ENCODE results near the gene KLHL25. TPM values are rescaled to one million over a fixed set of nuclear protein-coding genes. Genes with fewer than 3 reads are reported as not detected.
A peak's percentile ranks its signal among the peaks of the same experiment; 100 is the strongest.

Gene KLHL25
- total RNA-seq, 1 donor from 2014 or later = 19.3 TPM

GRCh38 chr15:85750319-85751290, 44.1 kb downstream of the KLHL25 start:
- TF ChIP-seq, protein P1, sequence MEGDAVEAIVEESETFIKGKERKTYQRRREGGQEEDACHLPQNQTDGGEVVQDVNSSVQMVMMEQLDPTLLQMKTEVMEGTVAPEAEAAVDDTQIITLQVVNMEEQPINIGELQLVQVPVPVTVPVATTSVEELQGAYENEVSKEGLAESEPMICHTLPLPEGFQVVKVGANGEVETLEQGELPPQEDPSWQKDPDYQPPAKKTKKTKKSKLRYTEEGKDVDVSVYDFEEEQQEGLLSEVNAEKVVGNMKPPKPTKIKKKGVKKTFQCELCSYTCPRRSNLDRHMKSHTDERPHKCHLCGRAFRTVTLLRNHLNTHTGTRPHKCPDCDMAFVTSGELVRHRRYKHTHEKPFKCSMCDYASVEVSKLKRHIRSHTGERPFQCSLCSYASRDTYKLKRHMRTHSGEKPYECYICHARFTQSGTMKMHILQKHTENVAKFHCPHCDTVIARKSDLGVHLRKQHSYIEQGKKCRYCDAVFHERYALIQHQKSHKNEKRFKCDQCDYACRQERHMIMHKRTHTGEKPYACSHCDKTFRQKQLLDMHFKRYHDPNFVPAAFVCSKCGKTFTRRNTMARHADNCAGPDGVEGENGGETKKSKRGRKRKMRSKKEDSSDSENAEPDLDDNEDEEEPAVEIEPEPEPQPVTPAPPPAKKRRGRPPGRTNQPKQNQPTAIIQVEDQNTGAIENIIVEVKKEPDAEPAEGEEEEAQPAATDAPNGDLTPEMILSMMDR (conservative IDR thresholded peaks at IDR 0.05) = no peak
- Mint-ChIP-seq H3K4me3 (peak overlapping the region; percentile 88), H3K36me3 (ENCODE audit: low read depth) (peaks cover 24% of the 10 kb centered on the region), H3K27ac (ENCODE audit: unreplicated experiment) (peak overlapping the region; percentile 98), H3K9me3 (no peaks in the 10 kb centered on the region), H3K4me1 (peaks cover 84% of the 10 kb centered on the region), H3K27me3 (ENCODE audit: low read depth) (peaks cover 8% of the 10 kb centered on the region)
- no peak for DNase-seq (ENCODE audit: low read depth, low spot score)

GRCh38 chr15:85749261-85750151, 45.2 kb downstream of the KLHL25 start:
- Mint-ChIP-seq H3K27ac (ENCODE audit: unreplicated experiment) (no peak overlapping the region), H3K36me3 (ENCODE audit: low read depth) (peaks cover 24% of the 10 kb centered on the region), H3K27me3 (ENCODE audit: low read depth) (peaks cover 8% of the 10 kb centered on the region), H3K9me3 (no peaks in the 10 kb centered on the region), H3K4me1 (peaks cover 89% of the 10 kb centered on the region), H3K4me3 (peak overlapping the region; percentile 88)
- no peak for DNase-seq (ENCODE audit: low read depth, low spot score)
- TF ChIP-seq, protein P1 (conservative IDR thresholded peaks at IDR 0.05) = no peak

DNA sequence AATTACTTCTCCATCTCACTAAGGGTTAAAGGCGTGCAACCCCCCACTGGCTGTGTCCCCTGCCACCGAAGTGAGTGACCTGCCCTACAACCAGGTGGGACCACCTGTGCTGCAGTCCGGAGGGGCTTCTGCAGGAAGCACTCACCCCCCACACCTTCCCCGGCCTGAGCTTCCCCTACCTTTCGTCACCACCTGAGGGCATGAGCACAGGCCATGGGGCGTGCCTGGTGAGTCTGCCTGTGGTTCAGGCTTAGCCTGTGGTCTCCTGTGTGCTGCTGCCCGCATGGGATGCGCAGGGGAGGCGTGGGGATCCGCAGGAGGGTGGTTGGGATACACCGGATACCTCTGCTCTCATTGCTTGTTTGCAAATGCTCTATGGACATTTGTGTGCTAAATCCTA, 46.0 kb downstream of the KLHL25 start:
- Mint-ChIP-seq H3K9me3 (no peaks in the 10 kb centered on the region), H3K27ac (ENCODE audit: unreplicated experiment) (no peak overlapping the region), H3K36me3 (ENCODE audit: low read depth) (peaks cover 26% of the 10 kb centered on the region), H3K27me3 (ENCODE audit: low read depth) (peaks cover 8% of the 10 kb centered on the region), H3K4me3 (peak overlapping the region; percentile 88), H3K4me1 (peaks cover 91% of the 10 kb centered on the region)
- no peak for DNase-seq (ENCODE audit: low read depth, low spot score)
- TF ChIP-seq, protein P1 (conservative IDR thresholded peaks at IDR 0.05) = no peak

DNA sequence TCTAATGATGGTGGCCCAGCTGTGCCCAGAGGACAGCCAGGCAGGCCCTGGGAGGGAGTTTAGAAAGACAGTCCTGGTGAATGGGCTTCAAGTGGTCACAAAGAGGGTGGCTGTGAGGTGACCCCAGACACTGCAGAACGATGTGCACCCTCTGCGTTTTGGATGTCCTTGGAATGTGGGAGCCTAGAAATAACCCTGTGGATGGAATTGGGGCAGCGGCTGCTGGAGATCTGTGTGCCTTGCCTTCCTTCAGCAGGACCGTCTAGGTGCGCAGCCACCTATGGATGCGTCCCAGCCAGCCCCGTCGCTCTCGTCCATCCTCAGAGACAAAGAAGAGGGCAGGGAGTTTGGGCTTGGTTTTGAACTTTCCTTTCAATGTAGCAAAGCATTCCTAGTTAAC, 46.5 kb downstream of the KLHL25 start:
- peak overlapping the region; percentile 88 for H3K4me3 Mint-ChIP-seq
- TF ChIP-seq, protein P1 (conservative IDR thresholded peaks at IDR 0.05) = no peak
- peak overlapping the region; percentile 62 for H3K27ac Mint-ChIP-seq (ENCODE audit: unreplicated experiment)
- peaks cover 93% of the 10 kb centered on the region for H3K4me1 Mint-ChIP-seq
- DNase-seq (ENCODE audit: low read depth, low spot score) = no peak
- peaks cover 8% of the 10 kb centered on the region for H3K27me3 Mint-ChIP-seq (ENCODE audit: low read depth)
- H3K9me3 Mint-ChIP-seq = no peaks in the 10 kb centered on the region
- H3K36me3 Mint-ChIP-seq (ENCODE audit: low read depth) = peaks cover 30% of the 10 kb centered on the region

DNA sequence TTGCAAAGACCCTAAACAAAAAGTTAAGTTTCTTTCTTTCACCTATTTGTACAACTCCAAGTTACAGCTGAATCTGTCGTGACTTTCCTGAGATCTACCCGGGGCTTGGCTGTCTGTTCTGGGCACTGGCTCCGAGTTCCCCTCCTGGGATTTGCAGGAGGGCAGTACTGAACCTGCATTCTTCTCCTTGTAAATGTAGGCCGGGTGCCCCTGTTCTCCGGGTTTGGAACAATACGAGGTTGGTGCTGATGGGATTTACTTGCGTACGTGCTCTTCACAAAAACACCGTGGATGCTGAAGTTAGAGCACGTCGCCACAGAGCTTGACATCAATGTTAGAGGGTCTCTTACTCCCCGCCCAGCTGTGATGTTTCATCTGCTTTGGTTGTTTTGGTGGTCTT, 48.1 kb downstream of the KLHL25 start:
- peak overlapping the region; percentile 83 for H3K27ac Mint-ChIP-seq (ENCODE audit: unreplicated experiment)

More for the DNA sequence above, 48.1 kb downstream of the KLHL25 start:
- DNase-seq (ENCODE audit: low read depth, low spot score) = no peak
- H3K4me3 Mint-ChIP-seq = peak overlapping the region; percentile 64
- no peaks in the 10 kb centered on the region for H3K9me3 Mint-ChIP-seq
- TF ChIP-seq, protein P1 (conservative IDR thresholded peaks at IDR 0.05) = no peak
- H3K4me1 Mint-ChIP-seq = peaks cover 88% of the 10 kb centered on the region
- H3K27me3 Mint-ChIP-seq (ENCODE audit: low read depth) = peaks cover 5% of the 10 kb centered on the region
- peaks cover 32% of the 10 kb centered on the region for H3K36me3 Mint-ChIP-seq (ENCODE audit: low read depth)
